Measurements from ENCODE around the gene CREB1. TPM values are rescaled to one million over a fixed set of nuclear protein-coding genes. Genes with fewer than 3 reads are reported as not detected.

Gene CREB1
- total and polyA plus RNA-seq, 11 donors = 4.3 to 58.9 (median 48.9) TPM

DNA sequence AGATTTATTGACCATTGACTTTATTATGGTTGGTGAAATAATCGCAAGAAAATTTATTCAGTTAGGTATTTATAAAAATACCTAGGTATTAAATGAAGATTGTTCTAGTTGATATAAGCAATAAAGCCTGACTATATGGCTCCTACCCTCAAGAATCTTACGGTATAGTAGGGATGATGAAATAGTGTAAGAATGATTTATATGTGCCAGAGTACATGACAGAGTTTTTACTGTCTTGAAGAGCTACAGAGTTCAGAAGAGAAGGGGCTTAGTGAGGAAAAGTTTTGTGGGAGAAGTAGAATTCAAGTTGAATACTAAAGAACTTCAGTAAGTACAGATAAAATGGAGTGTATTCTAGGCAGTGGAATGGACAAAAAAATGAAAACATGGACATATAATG lies 9.7 kb downstream of the CREB1 start:
- intact Hi-C loops (cut with DNase I) = loop anchor here in 3 of 10 donors (10.0 kb wide), 1 partner anchor 85 kb away; the partner anchor contains the start of gene METTL21A (in 3 of the 3)

GRCh38 chr2:207540431-207540830 lies 10.7 kb downstream of the CREB1 start:
- intact Hi-C loops (cut with DNase I) = no loop called here
- no peaks in the 10 kb centered on the region for H3K9me3 ChIP-seq
- no peak overlapping the region for H3K4me3 ChIP-seq
- TF ChIP-seq CTCF (IDR thresholded peaks at IDR 0.05) = no peak
- no peak for TF ChIP-seq POLR2A (IDR thresholded peaks at IDR 0.05)
- ATAC-seq = peak in 2 of 4 donors; percentile 13 to 36
- no peak overlapping the region for H3K27ac ChIP-seq
- H3K4me1 ChIP-seq = peaks cover 0 to 34% (median 21%) of the 10 kb centered on the region in 12 donors
- no peaks in the 10 kb centered on the region for H3K36me3 ChIP-seq
- no peaks in the 10 kb centered on the region for H3K27me3 ChIP-seq
- DNase-seq = no peak
- WGBS, 4 donors = 50 to 92% (median 88%) methylated on average over 2 of the region's 2 CpGs

More for the DNA sequence above, 9.7 kb downstream of the CREB1 start:
- H3K4me1 ChIP-seq = peaks cover 0 to 44% (median 29%) of the 10 kb centered on the region in 12 donors
- H3K9me3 ChIP-seq = no peaks in the 10 kb centered on the region
- H3K27me3 ChIP-seq = no peaks in the 10 kb centered on the region
- H3K4me3 ChIP-seq = no peak overlapping the region
- DNase-seq (no peak), ATAC-seq (no peak)
- TF ChIP-seq CTCF (IDR thresholded peaks at IDR 0.05) (no peak), POLR2A (IDR thresholded peaks at IDR 0.05) (no peak)
- no peak overlapping the region for H3K27ac ChIP-seq
- WGBS, 4 donors = 92 to 94% (median 93%) methylated on average over 2 of the region's 2 CpGs
- H3K36me3 ChIP-seq = no peaks in the 10 kb centered on the region

- DNase-seq (no peak), ATAC-seq (no peak)
- Histone ChIP-seq H3K9me3 (no peaks in the 10 kb centered on the region), H3K4me3 (no peak overlapping the region), H3K4me1 (peaks cover 0 to 31% (median 17%) of the 10 kb centered on the region in 12 donors), H3K27ac (no peak overlapping the region), H3K36me3 (no peaks in the 10 kb centered on the region), H3K27me3 (no peaks in the 10 kb centered on the region)
- TF ChIP-seq CTCF (IDR thresholded peaks at IDR 0.05) (no peak), POLR2A (IDR thresholded peaks at IDR 0.05) (no peak)
- intact Hi-C loops (cut with DNase I) = no loop called here
- WGBS, 4 donors = 94 to 100% (median 98%) methylated on average over 2 of the region's 2 CpGs
Measured at GRCh38 chr2:207541933-207542332, 12.2 kb downstream of the CREB1 start.

DNA sequence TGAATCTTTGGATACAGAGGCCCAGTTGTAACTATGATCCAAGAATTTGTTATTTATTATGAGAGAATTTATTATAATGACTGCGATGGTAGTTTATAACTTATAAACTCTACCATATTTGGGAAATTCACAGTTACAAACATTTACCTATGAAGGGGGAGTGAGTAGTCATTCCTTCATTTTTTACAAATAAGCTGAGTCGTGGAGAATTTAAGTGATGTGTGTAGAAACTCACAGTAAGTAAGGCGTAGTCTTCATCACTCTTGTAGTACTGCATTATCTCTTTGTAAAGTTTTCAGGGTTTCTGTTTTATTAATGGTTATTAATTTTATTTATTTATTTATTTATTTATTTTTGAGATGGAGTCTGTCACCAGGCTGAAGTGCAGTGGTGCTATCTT lies 13.5 kb downstream of the CREB1 start:
- 93 to 99% (median 97%) methylated on average over 3 of the region's 3 CpGs for WGBS, 4 donors
- no peak for ATAC-seq
- no peak for DNase-seq
- H3K36me3 ChIP-seq = no peaks in the 10 kb centered on the region
- H3K27ac ChIP-seq = no peak overlapping the region
- peaks cover 0 to 32% (median 12%) of the 10 kb centered on the region in 12 donors for H3K4me1 ChIP-seq
- H3K4me3 ChIP-seq = no peak overlapping the region
- intact Hi-C loops (cut with DNase I) = no loop called here
- H3K9me3 ChIP-seq = no peaks in the 10 kb centered on the region
- TF ChIP-seq CTCF (IDR thresholded peaks at IDR 0.05) = no peak
- TF ChIP-seq POLR2A (IDR thresholded peaks at IDR 0.05) = no peak
- no peaks in the 10 kb centered on the region for H3K27me3 ChIP-seq

All from heart left ventricle (tissue), 16 donors.